Measurements from ENCODE around the gene SUSD1.

DNA sequence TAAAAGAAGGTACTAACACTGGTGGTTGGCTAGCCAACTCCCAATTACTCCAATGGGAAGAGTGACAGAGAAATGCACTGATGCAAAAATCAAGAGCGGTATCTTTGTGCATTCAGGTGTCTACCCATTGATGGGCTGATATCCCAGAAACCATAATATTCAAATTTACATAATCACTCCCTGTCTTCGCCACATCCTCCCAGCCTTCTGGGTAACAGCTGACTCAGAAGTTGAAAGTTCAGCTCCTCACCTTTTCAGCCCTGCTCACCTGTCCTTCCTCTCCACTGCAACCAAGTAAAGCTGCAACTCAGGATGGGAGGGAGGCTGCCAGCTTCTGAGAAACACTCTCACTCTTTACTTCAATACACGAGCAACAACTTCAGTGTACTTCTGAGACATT, 6.9 kb downstream of the SUSD1 start:
- TF ChIP-seq POLR2A (IDR thresholded peaks at IDR 0.05; ENCODE audit: borderline replicate concordance, extremely low read depth, insufficient read depth, insufficient read length) = no peak
- TF ChIP-seq, protein P1, sequence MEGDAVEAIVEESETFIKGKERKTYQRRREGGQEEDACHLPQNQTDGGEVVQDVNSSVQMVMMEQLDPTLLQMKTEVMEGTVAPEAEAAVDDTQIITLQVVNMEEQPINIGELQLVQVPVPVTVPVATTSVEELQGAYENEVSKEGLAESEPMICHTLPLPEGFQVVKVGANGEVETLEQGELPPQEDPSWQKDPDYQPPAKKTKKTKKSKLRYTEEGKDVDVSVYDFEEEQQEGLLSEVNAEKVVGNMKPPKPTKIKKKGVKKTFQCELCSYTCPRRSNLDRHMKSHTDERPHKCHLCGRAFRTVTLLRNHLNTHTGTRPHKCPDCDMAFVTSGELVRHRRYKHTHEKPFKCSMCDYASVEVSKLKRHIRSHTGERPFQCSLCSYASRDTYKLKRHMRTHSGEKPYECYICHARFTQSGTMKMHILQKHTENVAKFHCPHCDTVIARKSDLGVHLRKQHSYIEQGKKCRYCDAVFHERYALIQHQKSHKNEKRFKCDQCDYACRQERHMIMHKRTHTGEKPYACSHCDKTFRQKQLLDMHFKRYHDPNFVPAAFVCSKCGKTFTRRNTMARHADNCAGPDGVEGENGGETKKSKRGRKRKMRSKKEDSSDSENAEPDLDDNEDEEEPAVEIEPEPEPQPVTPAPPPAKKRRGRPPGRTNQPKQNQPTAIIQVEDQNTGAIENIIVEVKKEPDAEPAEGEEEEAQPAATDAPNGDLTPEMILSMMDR (IDR thresholded peaks at IDR 0.05 in 2 of 3, conservative IDR thresholded peaks at IDR 0.05 in 1 of 3; ENCODE audit: borderline replicate concordance in 1 of 3, insufficient read depth in 1 of 3, low read depth in 2 of 3, low read length in 2 of 3) = no peak
- no peak for TF ChIP-seq EZH2 (IDR thresholded peaks at IDR 0.05)
- no peak for TF ChIP-seq MAX (IDR thresholded peaks at IDR 0.05)
- TF ChIP-seq, protein P2, sequence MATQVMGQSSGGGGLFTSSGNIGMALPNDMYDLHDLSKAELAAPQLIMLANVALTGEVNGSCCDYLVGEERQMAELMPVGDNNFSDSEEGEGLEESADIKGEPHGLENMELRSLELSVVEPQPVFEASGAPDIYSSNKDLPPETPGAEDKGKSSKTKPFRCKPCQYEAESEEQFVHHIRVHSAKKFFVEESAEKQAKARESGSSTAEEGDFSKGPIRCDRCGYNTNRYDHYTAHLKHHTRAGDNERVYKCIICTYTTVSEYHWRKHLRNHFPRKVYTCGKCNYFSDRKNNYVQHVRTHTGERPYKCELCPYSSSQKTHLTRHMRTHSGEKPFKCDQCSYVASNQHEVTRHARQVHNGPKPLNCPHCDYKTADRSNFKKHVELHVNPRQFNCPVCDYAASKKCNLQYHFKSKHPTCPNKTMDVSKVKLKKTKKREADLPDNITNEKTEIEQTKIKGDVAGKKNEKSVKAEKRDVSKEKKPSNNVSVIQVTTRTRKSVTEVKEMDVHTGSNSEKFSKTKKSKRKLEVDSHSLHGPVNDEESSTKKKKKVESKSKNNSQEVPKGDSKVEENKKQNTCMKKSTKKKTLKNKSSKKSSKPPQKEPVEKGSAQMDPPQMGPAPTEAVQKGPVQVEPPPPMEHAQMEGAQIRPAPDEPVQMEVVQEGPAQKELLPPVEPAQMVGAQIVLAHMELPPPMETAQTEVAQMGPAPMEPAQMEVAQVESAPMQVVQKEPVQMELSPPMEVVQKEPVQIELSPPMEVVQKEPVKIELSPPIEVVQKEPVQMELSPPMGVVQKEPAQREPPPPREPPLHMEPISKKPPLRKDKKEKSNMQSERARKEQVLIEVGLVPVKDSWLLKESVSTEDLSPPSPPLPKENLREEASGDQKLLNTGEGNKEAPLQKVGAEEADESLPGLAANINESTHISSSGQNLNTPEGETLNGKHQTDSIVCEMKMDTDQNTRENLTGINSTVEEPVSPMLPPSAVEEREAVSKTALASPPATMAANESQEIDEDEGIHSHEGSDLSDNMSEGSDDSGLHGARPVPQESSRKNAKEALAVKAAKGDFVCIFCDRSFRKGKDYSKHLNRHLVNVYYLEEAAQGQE (IDR thresholded peaks at IDR 0.05; ENCODE audit: low read depth) = no peak
- TF ChIP-seq POLR2AphosphoS5 (IDR thresholded peaks at IDR 0.05; ENCODE audit: low read depth, low read length) = no peak
- TF ChIP-seq, protein P3, sequence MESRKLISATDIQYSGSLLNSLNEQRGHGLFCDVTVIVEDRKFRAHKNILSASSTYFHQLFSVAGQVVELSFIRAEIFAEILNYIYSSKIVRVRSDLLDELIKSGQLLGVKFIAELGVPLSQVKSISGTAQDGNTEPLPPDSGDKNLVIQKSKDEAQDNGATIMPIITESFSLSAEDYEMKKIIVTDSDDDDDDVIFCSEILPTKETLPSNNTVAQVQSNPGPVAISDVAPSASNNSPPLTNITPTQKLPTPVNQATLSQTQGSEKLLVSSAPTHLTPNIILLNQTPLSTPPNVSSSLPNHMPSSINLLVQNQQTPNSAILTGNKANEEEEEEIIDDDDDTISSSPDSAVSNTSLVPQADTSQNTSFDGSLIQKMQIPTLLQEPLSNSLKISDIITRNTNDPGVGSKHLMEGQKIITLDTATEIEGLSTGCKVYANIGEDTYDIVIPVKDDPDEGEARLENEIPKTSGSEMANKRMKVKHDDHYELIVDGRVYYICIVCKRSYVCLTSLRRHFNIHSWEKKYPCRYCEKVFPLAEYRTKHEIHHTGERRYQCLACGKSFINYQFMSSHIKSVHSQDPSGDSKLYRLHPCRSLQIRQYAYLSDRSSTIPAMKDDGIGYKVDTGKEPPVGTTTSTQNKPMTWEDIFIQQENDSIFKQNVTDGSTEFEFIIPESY (IDR thresholded peaks at IDR 0.05; ENCODE audit: extremely low read depth, insufficient replicate concordance, low read length) = no peak
- TF ChIP-seq RAD21 (IDR thresholded peaks at IDR 0.05; ENCODE audit: low read depth) = no peak
- no peak for TF ChIP-seq EZH2phosphoT487 (IDR thresholded peaks at IDR 0.05; ENCODE audit: borderline replicate concordance)
- TF ChIP-seq SIN3A (IDR thresholded peaks at IDR 0.05; ENCODE audit: low read depth) = no peak

Data from HCT116 (cell line).